Raji (cell line): ENCODE measurements around the gene SLC35D3.

ENCODE experiments used
- POLR2A ChIP-seq: IDR thresholded peaks from 2 replicates; pipeline ENCODE4 v1.6.1; 2011; ENCODE audit warnings: low read depth, low read length, control low read depth; ENCODE audit not compliant: insufficient read depth

The SLC35D3 gene, protein sequence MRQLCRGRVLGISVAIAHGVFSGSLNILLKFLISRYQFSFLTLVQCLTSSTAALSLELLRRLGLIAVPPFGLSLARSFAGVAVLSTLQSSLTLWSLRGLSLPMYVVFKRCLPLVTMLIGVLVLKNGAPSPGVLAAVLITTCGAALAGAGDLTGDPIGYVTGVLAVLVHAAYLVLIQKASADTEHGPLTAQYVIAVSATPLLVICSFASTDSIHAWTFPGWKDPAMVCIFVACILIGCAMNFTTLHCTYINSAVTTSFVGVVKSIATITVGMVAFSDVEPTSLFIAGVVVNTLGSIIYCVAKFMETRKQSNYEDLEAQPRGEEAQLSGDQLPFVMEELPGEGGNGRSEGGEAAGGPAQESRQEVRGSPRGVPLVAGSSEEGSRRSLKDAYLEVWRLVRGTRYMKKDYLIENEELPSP

GRCh38 chr6:136921936-136922684 lies at the start of gene SLC35D3:
Gene SLC35D3, plus strand, starts transcription at chr6:136922301. Its CDS starts 128 bp downstream, at chr6:136922429.
- TF ChIP-seq POLR2A: no peak

- TF ChIP-seq POLR2A: no peak
Observed at GRCh38 chr6:136873748-136874147, 48.4 kb upstream of the SLC35D3 start.

DNA sequence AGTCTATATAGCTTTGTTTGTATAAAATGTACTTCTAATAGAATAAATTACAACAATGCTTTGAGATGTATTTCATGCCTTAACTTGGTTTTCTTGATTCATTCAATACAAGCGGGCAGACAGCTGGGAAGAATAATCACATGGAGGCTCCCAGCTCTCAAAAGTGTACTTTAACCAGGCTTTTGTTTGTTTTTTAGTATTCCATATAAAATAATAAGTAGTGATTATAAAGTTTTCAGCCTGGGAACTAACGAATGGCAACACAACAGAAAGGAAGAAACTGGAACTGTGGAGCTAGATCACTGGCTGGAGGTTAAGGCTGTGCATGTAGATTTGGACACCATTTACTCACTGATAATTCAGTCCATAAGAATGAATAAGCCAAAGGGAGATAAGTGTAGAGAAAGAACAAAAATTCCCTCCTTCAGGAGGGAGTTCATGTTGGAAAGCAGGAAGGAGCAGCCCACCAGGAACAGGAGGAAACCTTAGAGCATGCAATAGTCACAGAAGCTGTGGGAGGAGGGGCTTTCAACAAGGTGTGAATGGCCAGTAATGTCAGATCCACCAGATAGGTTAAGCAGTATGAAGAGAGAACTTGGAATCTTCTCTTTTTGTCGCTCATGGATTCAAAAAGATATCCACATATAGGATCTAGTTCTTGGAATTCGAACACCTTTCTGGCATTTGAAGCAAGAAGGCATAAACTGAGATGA lies 41.2 kb upstream of the SLC35D3 start:
- TF ChIP-seq POLR2A: no peak

- TF ChIP-seq POLR2A: no peak
Observed at GRCh38 chr6:136886091-136886490, 36.0 kb upstream of the SLC35D3 start.

GRCh38 chr6:136887953-136888352 lies 34.1 kb upstream of the SLC35D3 start:
- no peak for TF ChIP-seq POLR2A

DNA sequence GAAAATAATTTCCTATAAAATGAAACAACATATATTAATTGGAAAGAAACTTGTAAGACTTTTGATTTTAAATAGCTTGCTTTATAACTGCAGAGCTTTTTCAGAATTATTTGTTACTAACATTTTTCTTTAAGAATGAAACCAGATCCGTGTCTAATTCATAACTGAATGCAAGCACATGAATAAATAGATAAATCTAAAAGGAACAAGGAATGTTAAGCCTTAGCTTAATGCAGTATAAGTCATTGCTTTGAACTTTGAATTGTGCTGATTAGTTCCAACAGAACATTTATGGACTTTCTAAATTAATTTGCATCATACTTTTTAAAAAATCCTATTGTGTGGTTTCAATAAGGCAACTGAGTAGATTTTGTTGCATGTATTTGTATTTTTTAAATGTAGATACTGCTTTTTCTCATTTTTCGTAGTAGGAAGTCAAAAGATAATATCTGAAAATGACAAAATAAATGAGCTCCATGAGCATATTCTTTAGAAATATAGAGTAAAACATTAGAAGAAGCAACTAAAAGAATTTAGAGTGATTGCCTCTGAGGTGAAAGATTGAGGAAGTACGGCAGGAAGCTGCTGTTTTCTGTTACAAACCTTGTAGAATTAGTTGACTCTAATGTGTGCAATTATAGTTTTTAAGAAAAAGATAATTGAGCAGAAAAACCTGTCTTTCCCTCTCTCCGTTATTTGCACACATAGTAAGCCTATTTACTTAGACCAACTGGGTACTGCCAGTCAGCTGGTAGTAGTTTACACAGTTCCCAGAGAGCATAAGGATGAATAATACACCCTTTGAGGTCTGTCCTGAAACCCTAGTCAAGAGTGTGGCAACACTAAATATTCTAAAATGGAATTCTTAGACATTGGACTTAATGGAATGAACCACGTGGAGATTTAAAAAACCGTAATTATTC lies 32.6 kb upstream of the SLC35D3 start:
- no peak for TF ChIP-seq POLR2A

- no peak for TF ChIP-seq POLR2A
Observed at GRCh38 chr6:136890194-136890839, 31.8 kb upstream of the SLC35D3 start.

DNA sequence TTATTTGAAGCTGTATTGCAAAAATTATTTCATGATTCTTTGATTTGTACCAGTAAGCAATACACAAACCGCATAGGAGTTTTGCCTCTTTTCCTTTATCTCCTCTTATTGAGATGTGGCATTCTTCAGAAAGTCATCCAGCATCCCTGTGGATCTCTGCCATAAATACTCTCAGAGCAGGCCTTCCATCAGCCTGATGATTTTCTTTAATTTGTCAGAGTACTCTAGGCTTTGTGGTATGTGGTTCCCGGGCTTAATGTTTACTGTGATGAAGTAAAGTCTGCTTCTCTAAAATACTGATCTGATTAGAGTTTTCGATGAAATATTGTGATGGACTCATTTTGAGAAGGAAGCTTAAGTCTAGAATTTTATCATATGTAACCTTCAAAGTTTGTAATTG lies 31.1 kb upstream of the SLC35D3 start:
- TF ChIP-seq POLR2A: no peak

DNA sequence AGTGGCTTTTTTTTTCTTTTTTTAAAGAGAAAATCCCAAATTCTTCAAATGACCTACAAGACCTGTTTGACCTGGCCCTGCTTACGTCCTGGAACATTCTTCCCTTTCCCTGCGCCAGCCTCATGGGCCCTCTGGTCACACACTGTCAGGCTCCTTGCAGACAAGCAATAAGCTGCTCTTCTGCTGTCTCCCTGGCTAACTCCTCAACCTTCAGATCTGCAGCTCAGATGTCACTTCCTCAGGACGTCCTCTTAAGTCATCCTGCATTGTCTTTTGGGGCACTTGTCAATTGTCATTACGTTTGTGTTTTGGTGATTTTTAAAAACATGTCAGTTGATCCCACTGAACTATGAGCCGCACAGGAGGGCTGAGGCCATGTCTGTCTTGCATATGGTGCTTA lies 28.9 kb upstream of the SLC35D3 start:
- TF ChIP-seq POLR2A: no peak

GRCh38 chr6:136895901-136896300 lies 26.2 kb upstream of the SLC35D3 start:
- no peak for TF ChIP-seq POLR2A

DNA sequence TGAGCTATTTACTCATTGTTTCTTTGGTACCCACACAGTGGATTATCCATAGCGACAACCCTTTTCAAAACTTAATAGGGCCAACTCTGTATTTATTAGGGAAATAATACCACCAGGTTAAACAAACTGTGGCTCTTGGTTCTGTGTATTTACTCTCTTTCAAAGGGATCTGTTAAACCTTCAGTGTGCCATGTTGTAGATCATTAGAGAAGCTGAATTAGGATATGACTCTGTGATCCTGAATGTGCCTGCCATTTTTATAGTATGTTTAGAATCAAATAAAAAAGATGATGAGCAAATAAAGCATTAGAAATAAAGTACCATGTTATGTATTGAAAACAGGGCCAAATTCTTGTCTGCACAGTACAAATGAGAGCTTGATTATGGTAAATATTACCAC lies 25.0 kb upstream of the SLC35D3 start:
- TF ChIP-seq POLR2A: no peak

DNA sequence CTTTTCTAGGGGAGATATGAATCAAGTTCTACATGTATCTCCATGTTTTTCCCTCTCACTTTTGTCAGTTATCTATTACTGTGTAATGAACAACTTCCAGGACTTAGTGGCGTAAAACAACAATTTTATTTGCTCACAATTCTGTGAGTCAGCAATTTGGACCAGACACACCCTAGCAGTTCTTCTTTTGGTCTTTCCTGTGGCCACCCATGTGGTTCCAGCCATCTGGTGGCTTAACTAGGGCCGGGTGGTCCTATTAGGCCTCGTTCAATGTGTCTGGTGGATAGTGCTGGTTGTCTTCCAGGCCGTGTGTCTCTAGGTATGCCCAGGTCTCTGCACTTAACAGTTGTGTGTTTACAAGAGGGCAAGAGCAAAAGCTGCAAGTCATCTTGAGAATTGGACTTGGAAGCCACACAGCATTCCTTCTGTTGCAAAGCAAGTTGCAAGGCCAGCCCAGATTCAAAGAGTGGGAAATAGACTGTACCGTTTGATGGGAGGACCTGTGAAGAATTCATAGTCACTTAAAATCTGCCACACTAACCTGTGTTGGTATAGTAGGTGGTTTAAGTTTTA lies 20.8 kb upstream of the SLC35D3 start:
- no peak for TF ChIP-seq POLR2A

GRCh38 chr6:136914947-136915346 lies 7.2 kb upstream of the SLC35D3 start:
- TF ChIP-seq POLR2A: no peak

- no peak for TF ChIP-seq POLR2A
Observed at GRCh38 chr6:136918706-136919105, 3.4 kb upstream of the SLC35D3 start.
